Dendritic cell treated with granulocyte-macrophage colony-stimulating factor and Interleukin-4, amounts not matched to agents 40 ng/mL and 50 ng/mL, for 4 days (primary cell): ENCODE data around the gene ZNF415.
"Not testable (repeated sequence)": the region's sequence is repeated elsewhere in the genome, so short reads cannot be mapped to it uniquely, and the experiment has no call there.

Source experiments
- H3K27ac Mint-ChIP-seq: one replicate; pipeline ENCODE4 v1.8.0; 2022; ENCODE audit warnings: mild to moderate bottlenecking, mixed read lengths
- H3K27me3 Mint-ChIP-seq: one replicate; pipeline ENCODE4 v1.8.0; 2022; ENCODE audit warnings: mild to moderate bottlenecking, mixed read lengths
- H3K36me3 Mint-ChIP-seq: one replicate; pipeline ENCODE4 v1.8.0; 2022; ENCODE audit warnings: low read depth, mixed read lengths
- H3K4me1 Mint-ChIP-seq: one replicate; pipeline ENCODE4 v1.8.0; 2022; ENCODE audit warnings: low read depth, mixed read lengths
- H3K4me3 Mint-ChIP-seq: one replicate; pipeline ENCODE4 v1.8.0; 2022; ENCODE audit warnings: mild to moderate bottlenecking, moderate library complexity, mixed read lengths
- H3K9me3 Mint-ChIP-seq: one replicate; pipeline ENCODE4 v1.8.0; 2022; ENCODE audit warnings: mixed read lengths
- intact Hi-C: fragments of 100-400 bp; cut with micrococcal nuclease; formaldehyde crosslinking; loops from one replicate; pipeline ENCODE4 v1.15.0; 2022

ZNF415 gene

GRCh38 chr19:53096579-53096978, 36.1 kb downstream of the ZNF415 start:
- H3K27me3 Mint-ChIP-seq, H3K4me3 Mint-ChIP-seq, H3K27ac Mint-ChIP-seq, intact Hi-C loops: not testable (repeated sequence)
- Mint-ChIP-seq H3K36me3 (peaks cover 88% of the 10 kb centered on the region), H3K4me1 (peaks cover 13% of the 10 kb centered on the region), H3K9me3 (peaks cover 37% of the 10 kb centered on the region)

GRCh38 chr19:53094754-53095575, 37.7 kb downstream of the ZNF415 start:
- H3K4me1 Mint-ChIP-seq, result peaks cover 12% of the 10 kb centered on the region
- H3K27me3 Mint-ChIP-seq, result no peaks in the 10 kb centered on the region
- H3K4me3 Mint-ChIP-seq, result no peak overlapping the region
- peaks cover 100% of the 10 kb centered on the region for H3K36me3 Mint-ChIP-seq
- peaks cover 42% of the 10 kb centered on the region for H3K9me3 Mint-ChIP-seq
- no peak overlapping the region for H3K27ac Mint-ChIP-seq
- intact Hi-C loops, result no loop called here

GRCh38 chr19:53092723-53093122, 40.0 kb downstream of the ZNF415 start:
- Mint-ChIP-seq H3K4me1 (peaks cover 7% of the 10 kb centered on the region), H3K27me3 (no peaks in the 10 kb centered on the region), H3K4me3 (no peak overlapping the region), H3K27ac (no peak overlapping the region), H3K9me3 (peaks cover 31% of the 10 kb centered on the region), H3K36me3 (peaks cover 100% of the 10 kb centered on the region)
- intact Hi-C loops, result no loop called here

- H3K9me3 Mint-ChIP-seq, result peaks cover 21% of the 10 kb centered on the region
- no peaks in the 10 kb centered on the region for H3K4me1 Mint-ChIP-seq
- H3K27me3 Mint-ChIP-seq, result no peaks in the 10 kb centered on the region
- no peak overlapping the region for H3K27ac Mint-ChIP-seq
- peaks cover 99% of the 10 kb centered on the region for H3K36me3 Mint-ChIP-seq
- intact Hi-C loops, result no loop called here
- no peak overlapping the region for H3K4me3 Mint-ChIP-seq
Observed at GRCh38 chr19:53091413-53092254, 41.1 kb downstream of the ZNF415 start.

GRCh38 chr19:53088091-53088490, 44.6 kb downstream of the ZNF415 start:
- H3K4me3 Mint-ChIP-seq, result no peak overlapping the region
- peaks cover 99% of the 10 kb centered on the region for H3K36me3 Mint-ChIP-seq
- intact Hi-C loops, result no loop called here
- H3K27me3 Mint-ChIP-seq, result no peaks in the 10 kb centered on the region
- H3K4me1 Mint-ChIP-seq, result no peaks in the 10 kb centered on the region
- H3K27ac Mint-ChIP-seq, result no peak overlapping the region
- H3K9me3 Mint-ChIP-seq, result peaks cover 34% of the 10 kb centered on the region

- Mint-ChIP-seq H3K4me3 (no peak overlapping the region), H3K9me3 (peaks cover 45% of the 10 kb centered on the region), H3K36me3 (peaks cover 99% of the 10 kb centered on the region), H3K27ac (no peak overlapping the region), H3K27me3 (no peaks in the 10 kb centered on the region), H3K4me1 (no peaks in the 10 kb centered on the region)
- intact Hi-C loops, result no loop called here
Observed at GRCh38 chr19:53086949-53087348, 45.8 kb downstream of the ZNF415 start.

GRCh38 chr19:53085496-53085895, 47.2 kb downstream of the ZNF415 start:
- no peak overlapping the region for H3K4me3 Mint-ChIP-seq

GRCh38 chr19:53082929-53083328, 49.8 kb downstream of the ZNF415 start:
- Mint-ChIP-seq H3K27ac (no peak overlapping the region), H3K4me3 (no peak overlapping the region), H3K27me3 (no peaks in the 10 kb centered on the region), H3K36me3 (peaks cover 99% of the 10 kb centered on the region), H3K9me3 (peaks cover 77% of the 10 kb centered on the region), H3K4me1 (no peaks in the 10 kb centered on the region)
- intact Hi-C loops, result no loop called here

More at GRCh38 chr19:53085496-53085895, 47.2 kb downstream of the ZNF415 start:
- H3K9me3 Mint-ChIP-seq, result peaks cover 59% of the 10 kb centered on the region
- no peak overlapping the region for H3K27ac Mint-ChIP-seq
- peaks cover 99% of the 10 kb centered on the region for H3K36me3 Mint-ChIP-seq
- no peaks in the 10 kb centered on the region for H3K27me3 Mint-ChIP-seq
- H3K4me1 Mint-ChIP-seq, result no peaks in the 10 kb centered on the region
- intact Hi-C loops, result no loop called here

GRCh38 chr19:53079313-53079924, 53.3 kb downstream of the ZNF415 start:
- no peaks in the 10 kb centered on the region for H3K27me3 Mint-ChIP-seq
- intact Hi-C loops, result no loop called here
- H3K36me3 Mint-ChIP-seq, result peaks cover 100% of the 10 kb centered on the region
- H3K27ac Mint-ChIP-seq, result no peak overlapping the region
- no peak overlapping the region for H3K4me3 Mint-ChIP-seq
- H3K9me3 Mint-ChIP-seq, result peaks cover 95% of the 10 kb centered on the region
- H3K4me1 Mint-ChIP-seq, result no peaks in the 10 kb centered on the region

GRCh38 chr19:53078668-53079067, 54.0 kb downstream of the ZNF415 start:
- Mint-ChIP-seq H3K4me1 (no peaks in the 10 kb centered on the region), H3K27ac (no peak overlapping the region), H3K4me3 (no peak overlapping the region), H3K36me3 (peaks cover 100% of the 10 kb centered on the region), H3K9me3 (peaks cover 95% of the 10 kb centered on the region), H3K27me3 (no peaks in the 10 kb centered on the region)
- intact Hi-C loops, result no loop called here

GRCh38 chr19:53076984-53077383, 55.7 kb downstream of the ZNF415 start:
- peaks cover 89% of the 10 kb centered on the region for H3K9me3 Mint-ChIP-seq
- intact Hi-C loops, result no loop called here
- H3K27ac Mint-ChIP-seq, result no peak overlapping the region
- H3K4me3 Mint-ChIP-seq, result no peak overlapping the region
- no peaks in the 10 kb centered on the region for H3K4me1 Mint-ChIP-seq
- peaks cover 100% of the 10 kb centered on the region for H3K36me3 Mint-ChIP-seq
- H3K27me3 Mint-ChIP-seq, result no peaks in the 10 kb centered on the region

- Mint-ChIP-seq H3K36me3 (peaks cover 70% of the 10 kb centered on the region), H3K4me3 (no peak overlapping the region), H3K9me3 (peaks cover 75% of the 10 kb centered on the region), H3K4me1 (no peaks in the 10 kb centered on the region), H3K27me3 (no peaks in the 10 kb centered on the region), H3K27ac (no peak overlapping the region)
- intact Hi-C loops, result no loop called here
Observed at GRCh38 chr19:53068834-53069233, 63.9 kb downstream of the ZNF415 start.

GRCh38 chr19:53068199-53068598, 64.5 kb downstream of the ZNF415 start:
- peaks cover 75% of the 10 kb centered on the region for H3K9me3 Mint-ChIP-seq
- H3K27ac Mint-ChIP-seq, result no peak overlapping the region
- intact Hi-C loops, result no loop called here
- H3K4me1 Mint-ChIP-seq, result no peaks in the 10 kb centered on the region
- no peaks in the 10 kb centered on the region for H3K27me3 Mint-ChIP-seq
- peaks cover 63% of the 10 kb centered on the region for H3K36me3 Mint-ChIP-seq
- no peak overlapping the region for H3K4me3 Mint-ChIP-seq
